OCI-LY3 (cell line): ENCODE measurements around the gene BHLHE23.
"Not testable (repeated sequence)": the region's sequence is repeated elsewhere in the genome, so short reads cannot be mapped to it uniquely, and the experiment has no call there.

Experiments used
- H2AFZ ChIP-seq: fragments of 200-600, 300-600 bp; shearing (Covaris generic); 2 replicates; pipeline ENCODE4 v1.6.0; 2014; ENCODE audit warnings: antibody characterized with exemption, low read depth, low read length
- H3K27ac ChIP-seq: fragments of 200-600, 300-600 bp; sonication (generic); 2 replicates; pipeline ENCODE4 v1.5.1; 2014; ENCODE audit warnings: mild to moderate bottlenecking, low read length, moderate library complexity, mixed read lengths
- H3K27me3 ChIP-seq: fragments of 200-600, 300-600 bp; sonication (generic); 2 replicates; pipeline ENCODE4 v1.6.1; 2014; ENCODE audit warnings: low read depth, low read length, mixed read lengths
- H3K36me3 ChIP-seq: fragments of 200-600, 300-600 bp; sonication (generic); replicated peaks from 2 replicates; pipeline ENCODE3; 2014; ENCODE audit warnings: low read depth, low read length, mixed read lengths
- H3K4me1 ChIP-seq: fragments of 300-600, 200-600 bp; sonication (generic); 2 replicates; pipeline ENCODE4 v1.6.1; 2014; ENCODE audit warnings: low read length, mixed read lengths
- H3K4me2 ChIP-seq: fragments of 200-600, 300-600 bp; sonication (generic); 2 replicates; pipeline ENCODE4 v1.6.1; 2014; ENCODE audit warnings: low read length, mixed read lengths
- H3K4me3 ChIP-seq: fragments of 300-600, 200-600 bp; sonication (generic); 2 replicates; pipeline ENCODE4 v1.5.1; 2014; ENCODE audit warnings: antibody characterized with exemption, mild to moderate bottlenecking, low read length, moderate library complexity
- H3K79me2 ChIP-seq: fragments of 300-600, 200-600 bp; shearing (Covaris generic); 2 replicates; pipeline ENCODE4 v1.6.1; 2014; ENCODE audit warnings: mild to moderate bottlenecking, low read length, mixed read lengths
- H3K9ac ChIP-seq: fragments of 300-600, 200-600 bp; shearing (Covaris generic); 2 replicates; pipeline ENCODE4 v1.6.0; 2014; ENCODE audit warnings: mild to moderate bottlenecking, low read length, moderate library complexity
- H3K9me3 ChIP-seq: fragments of 200-600, 300-600 bp; shearing (Covaris generic); 2 replicates; pipeline ENCODE4 v1.6.1; 2014; ENCODE audit warnings: low read length, mixed read lengths; ENCODE audit not compliant: insufficient read depth
- H4K20me1 ChIP-seq: fragments of 200-600, 300-600 bp; sonication (generic); 2 replicates; pipeline ENCODE4 v1.6.1; 2016; ENCODE audit warnings: low read length, mixed read lengths; ENCODE audit not compliant: insufficient read depth
- CTCF ChIP-seq: fragments of 200-600, 300-600 bp; sonication (generic); IDR thresholded peaks from 2 replicates; pipeline ENCODE4 v1.5.1; 2014; ENCODE audit warnings: antibody characterized with exemption, low read length, low read depth
- EZH2phosphoT487 ChIP-seq: fragments of 200-600 bp; shearing (Covaris generic); IDR thresholded peaks from 2 replicates; pipeline ENCODE4 v1.6.1; 2018; ENCODE audit warnings: antibody characterized with exemption, mixed run types, low read depth

Gene BHLHE23

GRCh38 chr20:62961310-62961783, 45.4 kb downstream of the BHLHE23 start:
- TF ChIP-seq EZH2phosphoT487 (no peak), CTCF (no peak)
- no peak overlapping the region for H3K9ac ChIP-seq
- peaks cover 16% of the 10 kb centered on the region for H4K20me1 ChIP-seq

GRCh38 chr20:62960446-62961309, 46.1 kb downstream of the BHLHE23 start:
- not testable (repeated sequence) for H3K9ac ChIP-seq, H3K27ac ChIP-seq, H3K27me3 ChIP-seq, H3K4me3 ChIP-seq, H3K9me3 ChIP-seq, H3K4me1 ChIP-seq, H3K4me2 ChIP-seq, H2AFZ ChIP-seq
- H4K20me1 ChIP-seq, result peaks cover 23% of the 10 kb centered on the region
- H3K79me2 ChIP-seq, result peaks cover 17% of the 10 kb centered on the region
- peaks cover 58% of the 10 kb centered on the region for H3K36me3 ChIP-seq

More at GRCh38 chr20:62961310-62961783, 45.4 kb downstream of the BHLHE23 start:
- no peaks in the 10 kb centered on the region for H3K27me3 ChIP-seq
- H3K36me3 ChIP-seq, result peaks cover 55% of the 10 kb centered on the region
- no peak overlapping the region for H2AFZ ChIP-seq
- H3K4me1 ChIP-seq, result no peaks in the 10 kb centered on the region
- no peak overlapping the region for H3K27ac ChIP-seq
- H3K79me2 ChIP-seq, result peaks cover 10% of the 10 kb centered on the region
- no peak overlapping the region for H3K4me2 ChIP-seq
- no peak overlapping the region for H3K4me3 ChIP-seq
- H3K9me3 ChIP-seq, result no peaks in the 10 kb centered on the region

- H3K4me1 ChIP-seq, result peaks cover under 1% of the 10 kb centered on the region; the same call in 1 of the 2 replicates
- no peak overlapping the region for H3K4me2 ChIP-seq
- H2AFZ ChIP-seq, result no peak overlapping the region
- H3K9ac ChIP-seq, result no peak overlapping the region
- TF ChIP-seq EZH2phosphoT487, result no peak
- H3K9me3 ChIP-seq, result no peaks in the 10 kb centered on the region
- peaks cover 27% of the 10 kb centered on the region for H4K20me1 ChIP-seq
- peaks cover 23% of the 10 kb centered on the region for H3K79me2 ChIP-seq
- H3K27me3 ChIP-seq, result no peaks in the 10 kb centered on the region
- no peak overlapping the region for H3K27ac ChIP-seq
- H3K4me3 ChIP-seq, result no peak overlapping the region
- H3K36me3 ChIP-seq, result peaks cover 60% of the 10 kb centered on the region
Measured at GRCh38 chr20:62959998-62960436, 46.7 kb downstream of the BHLHE23 start.

GRCh38 chr20:62959101-62959971, 47.4 kb downstream of the BHLHE23 start:
- no peak overlapping the region for H3K4me3 ChIP-seq
- no peak overlapping the region for H3K4me2 ChIP-seq
- H3K4me1 ChIP-seq, result peaks cover 8% of the 10 kb centered on the region
- no peak overlapping the region for H3K9ac ChIP-seq
- H3K36me3 ChIP-seq, result peaks cover 53% of the 10 kb centered on the region
- no peaks in the 10 kb centered on the region for H3K27me3 ChIP-seq
- peaks cover 34% of the 10 kb centered on the region for H4K20me1 ChIP-seq
- H3K9me3 ChIP-seq, result no peaks in the 10 kb centered on the region
- no peak overlapping the region for H2AFZ ChIP-seq
- TF ChIP-seq EZH2phosphoT487 (no peak), CTCF (no peak)
- peaks cover 30% of the 10 kb centered on the region for H3K79me2 ChIP-seq
- H3K27ac ChIP-seq, result no peak overlapping the region
